GM18868 (cell line): ENCODE data around the gene CTDP1.

ENCODE experiments used
- ATAC-seq: cut with Tn5 transposase; IDR thresholded peaks from one replicate; pipeline ENCODE4 v1.9.1; 2021; ENCODE audit warnings: mild to moderate bottlenecking, moderate library complexity; ENCODE audit not compliant: unreplicated experiment

The CTDP1 gene

DNA sequence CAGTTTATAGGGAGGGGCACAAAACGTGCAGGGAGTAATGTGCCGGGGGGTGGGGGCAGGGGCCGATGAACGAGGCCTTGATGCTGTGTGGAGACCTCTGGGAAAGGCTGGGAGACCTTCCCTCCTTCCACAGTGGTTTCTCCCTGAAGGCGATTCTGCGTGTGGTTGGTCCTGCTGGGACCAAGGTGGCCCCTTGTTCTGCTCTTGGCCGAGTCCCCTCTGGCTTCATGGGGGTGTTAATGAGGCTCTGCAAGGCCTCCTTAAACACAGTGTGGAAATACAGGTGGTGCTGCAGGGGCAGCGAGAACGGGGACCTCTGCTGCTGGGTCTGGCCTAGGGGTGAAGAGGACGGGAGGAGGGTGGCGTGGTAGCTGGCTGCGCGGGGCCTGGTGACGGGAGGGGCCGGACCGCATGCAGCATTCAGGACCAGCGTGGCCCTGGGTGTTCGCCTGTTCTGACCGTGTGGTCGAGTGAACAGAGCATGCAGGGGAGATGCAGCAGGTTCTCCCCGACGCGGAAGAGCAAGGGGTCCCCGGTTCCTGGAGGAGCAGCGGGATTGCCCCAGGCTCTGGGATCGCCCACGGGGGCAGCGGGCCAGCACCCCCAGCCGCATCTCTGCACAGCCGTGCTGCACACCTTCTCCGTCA is 76.0 kb downstream of the CTDP1 start:
- no peak for ATAC-seq

DNA sequence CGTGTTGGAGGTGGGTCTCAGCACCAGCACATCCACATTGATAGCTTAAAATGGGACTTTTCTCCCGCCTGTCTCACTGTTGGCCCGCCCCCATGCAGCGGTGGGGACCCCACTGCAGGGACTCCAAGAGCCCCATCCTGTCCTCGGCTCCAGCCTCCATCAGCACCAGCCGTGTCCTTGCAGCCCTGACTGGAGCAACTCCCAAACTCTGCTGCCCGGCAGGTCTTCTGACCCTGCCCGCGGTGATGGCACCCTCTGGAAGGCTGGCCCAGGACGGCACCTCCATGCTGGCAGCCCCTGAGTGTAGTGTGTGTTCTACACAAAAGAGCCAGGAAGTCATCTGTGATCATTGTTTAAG is 76.5 kb downstream of the CTDP1 start:
- no peak for ATAC-seq

DNA sequence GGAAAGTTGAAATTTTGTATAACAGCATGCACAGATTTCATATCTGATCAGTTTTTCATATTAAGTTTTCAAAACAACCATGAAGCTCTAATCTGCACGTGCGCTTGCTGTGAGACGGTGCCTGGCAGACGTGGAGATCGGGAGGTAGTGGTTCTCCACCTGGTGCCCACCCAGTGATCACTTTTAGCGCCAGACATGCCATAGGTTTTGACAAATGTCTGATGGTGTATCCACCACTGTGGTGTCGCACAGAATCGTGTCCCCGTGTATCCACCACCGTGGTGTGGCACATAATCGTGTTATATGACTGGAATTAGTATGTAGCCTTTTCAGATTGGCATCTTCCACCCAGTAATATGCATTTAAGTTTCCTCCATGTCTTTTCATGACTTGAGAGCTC is 77.2 kb downstream of the CTDP1 start:
- ATAC-seq: no peak

DNA sequence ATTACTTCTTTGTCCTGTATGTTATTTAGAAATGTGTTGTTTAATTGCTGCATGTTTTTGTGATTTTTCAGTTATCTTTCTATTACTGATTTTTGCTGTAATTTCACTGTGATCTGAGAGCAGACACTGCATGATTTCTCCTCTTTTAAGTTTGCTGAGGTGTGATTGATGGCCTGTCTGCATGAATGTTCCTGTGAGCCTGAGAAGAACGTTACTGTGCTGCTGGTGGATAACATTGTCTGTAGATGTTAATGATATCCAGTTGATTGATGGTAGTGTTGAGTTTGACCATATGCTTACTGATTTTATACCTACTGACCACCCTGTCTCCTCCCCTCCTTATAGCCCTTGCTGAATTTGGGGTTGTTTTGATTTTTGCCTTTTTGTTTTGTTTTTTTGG is 80.7 kb downstream of the CTDP1 start:
- ATAC-seq: no peak

GRCh38 chr18:79760881-79761280 is 81.3 kb downstream of the CTDP1 start:
- ATAC-seq: no peak

DNA sequence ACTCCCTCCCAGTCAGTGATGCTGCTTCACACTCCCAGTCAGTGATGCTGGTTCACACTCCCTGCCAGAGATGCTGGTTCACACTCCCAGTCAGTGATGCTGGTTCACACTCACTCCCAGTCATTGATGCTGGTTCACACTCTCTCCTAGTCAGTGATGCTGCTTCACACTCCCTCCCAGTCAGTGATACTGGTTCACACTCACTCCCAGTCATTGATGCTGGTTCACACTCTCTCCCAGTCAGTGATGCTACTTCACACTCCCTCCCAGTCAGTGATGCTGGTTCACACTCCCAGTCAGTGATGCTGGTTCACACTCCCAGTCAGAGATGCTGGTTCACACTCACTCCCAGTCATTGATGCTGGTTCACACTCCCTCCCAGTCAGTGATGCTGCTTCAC is 83.8 kb downstream of the CTDP1 start:
- no peak for ATAC-seq

GRCh38 chr18:79764131-79764530 is 84.5 kb downstream of the CTDP1 start:
- ATAC-seq: no peak

GRCh38 chr18:79765491-79766245 is 86.1 kb downstream of the CTDP1 start:
- ATAC-seq: no peak

DNA sequence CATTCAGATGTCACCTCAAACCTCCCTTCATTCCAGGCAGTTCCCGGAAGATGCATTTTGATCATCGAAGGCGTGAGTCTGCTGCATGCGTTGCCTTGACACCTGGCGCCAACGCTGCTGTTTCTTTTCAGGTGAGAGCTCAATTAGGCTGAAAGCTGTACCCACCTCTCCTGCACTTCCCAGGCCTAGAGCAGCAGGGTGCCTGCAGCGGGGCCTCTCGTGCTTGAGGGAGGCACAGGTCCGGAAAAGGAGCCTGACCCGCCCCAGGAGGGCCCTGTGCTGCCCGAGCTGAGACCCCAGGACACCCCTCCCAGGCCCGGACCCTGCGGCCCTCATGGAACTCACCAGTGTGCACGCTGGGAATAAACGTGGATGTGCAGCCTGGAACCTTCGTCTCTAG is 86.7 kb downstream of the CTDP1 start:
- ATAC-seq: no peak

DNA sequence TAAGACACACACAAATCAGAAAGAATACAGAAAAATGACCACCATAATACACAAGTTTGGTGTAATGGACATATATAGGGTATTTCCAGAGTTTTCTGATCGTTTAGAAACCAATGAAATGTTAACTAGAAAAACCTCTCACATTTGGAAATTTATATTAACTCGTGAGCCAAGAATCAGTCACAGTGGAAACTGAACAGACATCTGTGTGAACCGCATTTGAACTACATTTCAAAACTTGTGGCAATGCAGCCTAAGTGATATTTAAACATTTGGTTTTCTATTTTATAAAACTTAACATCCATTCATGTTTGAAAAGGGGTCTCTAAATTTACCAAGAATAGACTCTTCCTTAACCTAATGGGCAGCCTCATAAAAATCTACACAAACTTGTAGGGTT is 89.1 kb downstream of the CTDP1 start:
- ATAC-seq: no peak

- ATAC-seq: no peak
Measured at GRCh38 chr18:79769698-79770500, 90.3 kb downstream of the CTDP1 start.

DNA sequence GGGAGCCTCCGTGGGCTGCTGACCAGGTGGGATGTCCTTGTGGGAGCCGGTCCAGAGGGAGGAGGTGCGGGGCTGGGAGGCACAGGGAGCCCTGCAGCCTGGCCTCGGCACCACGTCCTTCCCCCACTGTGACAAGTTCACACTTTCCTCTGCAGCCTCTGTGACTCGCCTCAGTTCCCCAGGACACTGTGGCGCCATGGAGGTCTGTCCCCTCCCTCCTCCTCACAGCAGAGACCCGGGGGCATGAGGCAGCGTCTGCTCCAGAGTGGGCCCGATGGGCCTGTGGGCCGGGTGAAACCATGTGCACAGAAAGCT is 90.9 kb downstream of the CTDP1 start:
- no peak for ATAC-seq

DNA sequence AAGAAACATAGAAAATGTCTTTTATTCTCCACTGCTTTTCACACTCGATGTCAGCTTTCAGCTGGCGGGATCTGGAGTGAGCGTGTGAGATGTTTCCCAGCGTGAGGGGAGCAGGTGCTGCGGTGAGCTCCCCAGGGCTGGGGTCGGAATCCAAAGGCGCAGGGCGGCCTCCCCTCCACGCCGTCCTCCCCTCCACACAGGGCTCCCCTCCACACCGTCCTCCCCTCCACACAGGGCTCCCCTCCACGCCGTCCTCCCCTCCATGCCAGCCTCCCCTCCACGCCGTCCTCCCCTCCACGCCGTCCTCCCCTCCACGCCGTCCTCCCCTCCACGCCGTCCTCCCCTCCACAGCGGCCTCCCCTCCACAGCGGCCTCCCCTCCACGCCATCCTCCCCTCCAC is 91.2 kb downstream of the CTDP1 start:
- no peak for ATAC-seq

- no peak for ATAC-seq
Measured at GRCh38 chr18:79771446-79772107, 92.0 kb downstream of the CTDP1 start.

GRCh38 chr18:79772108-79772864 is 92.7 kb downstream of the CTDP1 start:
- no peak for ATAC-seq

GRCh38 chr18:79772865-79773696 is 93.5 kb downstream of the CTDP1 start:
- ATAC-seq: no peak

DNA sequence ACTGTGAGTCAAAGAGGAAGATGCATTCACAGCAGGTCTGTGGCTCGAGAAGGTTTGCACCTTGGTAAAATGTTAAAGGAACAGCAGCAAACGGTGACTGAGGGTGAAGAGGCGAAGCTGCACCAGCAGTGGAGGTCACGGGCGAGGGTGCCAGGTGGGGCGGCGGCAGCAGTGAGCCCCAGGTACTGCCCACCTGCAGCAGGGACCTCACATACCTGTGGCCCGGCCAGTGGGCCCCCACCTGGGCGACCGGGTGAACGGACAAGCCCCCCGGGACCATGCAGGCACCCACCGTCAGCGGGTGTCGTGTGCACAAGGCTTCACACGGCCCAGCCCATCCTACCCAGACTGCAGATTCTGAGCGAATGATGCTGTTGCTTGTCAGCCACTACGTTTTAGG is 94.5 kb downstream of the CTDP1 start:
- ATAC-seq: no peak

- no peak for ATAC-seq
Measured at GRCh38 chr18:79775441-79776221, 96.0 kb downstream of the CTDP1 start.

GRCh38 chr18:79776674-79777073 is 97.1 kb downstream of the CTDP1 start:
- no peak for ATAC-seq
